HepG2 (cell line): ENCODE measurements around the gene CENATAC. TPM values are rescaled to one million over a fixed set of nuclear protein-coding genes. Genes with fewer than 3 reads are reported as not detected.

Experiments
- ARID5B ChIP-seq: IDR thresholded peaks from 2 replicates; pipeline ENCODE4 v1.4.0; 2020; ENCODE audit warnings: mild to moderate bottlenecking, missing genetic modification reagents
- ARNTL ChIP-seq: sonication (generic); formaldehyde crosslinking; IDR thresholded peaks from 2 replicates; pipeline ENCODE4 v1.4.0; 2020; ENCODE audit warnings: mild to moderate bottlenecking, missing genetic modification reagents
- CCDC6 ChIP-seq: sonication (generic); formaldehyde crosslinking; IDR thresholded peaks from 2 replicates; pipeline ENCODE4 v1.8.1; 2022; ENCODE audit warnings: mild to moderate bottlenecking, missing genetic modification reagents, moderate library complexity
- ELK4 ChIP-seq: sonication (generic); formaldehyde crosslinking; IDR thresholded peaks from 2 replicates; pipeline ENCODE4 v1.9.0; 2021; ENCODE audit warnings: missing genetic modification reagents, borderline replicate concordance
- HNF1B ChIP-seq: sonication (generic); formaldehyde crosslinking; IDR thresholded peaks from 2 replicates; pipeline ENCODE4 v1.5.1; 2020; ENCODE audit warnings: mild to moderate bottlenecking, moderate library complexity, missing genetic modification reagents
- PCBP2 ChIP-seq: fragments of 200-400 bp; formaldehyde crosslinking; optimal IDR thresholded peaks from 2 replicates; pipeline ENCODE3; 2018; ENCODE audit warnings: low read length, low read depth; ENCODE audit not compliant: poor library complexity, severe bottlenecking
- PRDM4 ChIP-seq: sonication (generic); formaldehyde crosslinking; IDR thresholded peaks from 2 replicates; pipeline ENCODE4 v1.9.0; 2021; ENCODE audit warnings: missing genetic modification reagents, borderline replicate concordance
- RFXAP ChIP-seq: sonication (generic); formaldehyde crosslinking; IDR thresholded peaks from 2 replicates; pipeline ENCODE4 v1.4.0; 2020; ENCODE audit warnings: missing genetic modification reagents, borderline replicate concordance
- SMYD3 ChIP-seq: sonication (generic); formaldehyde crosslinking; IDR thresholded peaks from 2 replicates; pipeline ENCODE4 v1.8.1; 2023; ENCODE audit warnings: mild to moderate bottlenecking, missing genetic modification reagents
- SOX5 ChIP-seq: IDR thresholded peaks from 2 replicates; pipeline ENCODE4 v1.6.1; 2016; ENCODE audit warnings: borderline replicate concordance
- U2AF2 ChIP-seq: fragments of 200-400 bp; formaldehyde crosslinking; IDR thresholded peaks from 2 replicates; pipeline ENCODE4 v1.6.1; 2017; ENCODE audit warnings: low read depth, mild to moderate bottlenecking, low read length
- ZBTB43 ChIP-seq: sonication (generic); formaldehyde crosslinking; conservative IDR thresholded peaks from 2 replicates; pipeline ENCODE4 v1.4.0; 2020; ENCODE audit warnings: missing genetic modification reagents
- ZNF513 ChIP-seq: sonication (generic); formaldehyde crosslinking; conservative IDR thresholded peaks from 2 replicates; pipeline ENCODE4 v1.5.0; 2020; ENCODE audit warnings: missing genetic modification reagents
- ZNF567 ChIP-seq: sonication (generic); formaldehyde crosslinking; IDR thresholded peaks from 2 replicates; pipeline ENCODE4 v1.8.1; 2023; ENCODE audit warnings: mild to moderate bottlenecking, missing genetic modification reagents, borderline replicate concordance
- ZNF598 ChIP-seq: sonication (generic); formaldehyde crosslinking; IDR thresholded peaks from 2 replicates; pipeline ENCODE4 v1.5.1; 2020; ENCODE audit warnings: mild to moderate bottlenecking, missing genetic modification reagents, borderline replicate concordance
- ZNF768 ChIP-seq: sonication (generic); formaldehyde crosslinking; IDR thresholded peaks from 2 replicates; pipeline ENCODE4 v1.4.0; 2020; ENCODE audit warnings: missing genetic modification reagents
- polyA plus RNA-seq, 8 experiments: library from polyadenylated mRNA; depleted of rRNA in 3 of 8; stranded (reverse) in 7 of 8; unstranded in 1 of 8; fragments of >200 nt; fragmentation: Illumina TruSeq in 4 of 8; extraction: Trizol in 4 of 8; gene quantifications; 2 replicates each; pipeline versions ENCODE4 v1.2.1 to v1.2.3, GENCODE V29; 2011 to 2016; ENCODE audit warnings: low read depth in 4 of 8, missing spikeins in 1 of 8, mixed read lengths in 1 of 8; ENCODE audit not compliant: insufficient read depth in 1 of 8
- total RNA-seq, 5 experiments: library from RNA; depleted of rRNA; stranded (reverse); fragments of >200 nt; fragmentation: Illumina TruSeq; extraction: Trizol; gene quantifications; 2 replicates each; pipeline ENCODE4 v1.2.3, GENCODE V29; 2016; ENCODE audit warnings: low read depth in 1 of 5

The CENATAC gene
- total and polyA plus RNA-seq, 2 of the 13 experiments (the other 11 are each of a cell fraction or from before 2014, with no cell fraction given) = 21.7 to 25.0 TPM

- TF ChIP-seq PRDM4 (CRISPR knock-in tag) = no peak
- no peak for TF ChIP-seq ZNF513
- TF ChIP-seq RFXAP = no peak
- no peak for TF ChIP-seq ZNF567
- no peak for TF ChIP-seq SMYD3 (CRISPR knock-in tag)
- TF ChIP-seq ZBTB43 = no peak
- TF ChIP-seq ARNTL = 0 out of 2 replicates have a peak, but pooled peaks have one; percentile 52
- peak; percentile 98 for TF ChIP-seq HNF1B
- TF ChIP-seq U2AF2 = no peak
- TF ChIP-seq ELK4 (CRISPR knock-in tag) = no peak
- TF ChIP-seq ARID5B (CRISPR knock-in tag) = no peak; the same call in 1 of the 2 replicates
- no peak for TF ChIP-seq ZNF598 (CRISPR knock-in tag)
- TF ChIP-seq PCBP2 = no peak
- TF ChIP-seq ZNF768 (CRISPR knock-in tag) = no peak
- no peak for TF ChIP-seq CCDC6
- peak; percentile 65; the same call in 1 of the 2 replicates for TF ChIP-seq SOX5 (CRISPR knock-in tag)
Measured at GRCh38 chr11:119029340-119030028, 31.5 kb downstream of the CENATAC start (continued).
